ENCODE data around the gene SEPTIN5.

The SEPTIN5 gene

DNA sequence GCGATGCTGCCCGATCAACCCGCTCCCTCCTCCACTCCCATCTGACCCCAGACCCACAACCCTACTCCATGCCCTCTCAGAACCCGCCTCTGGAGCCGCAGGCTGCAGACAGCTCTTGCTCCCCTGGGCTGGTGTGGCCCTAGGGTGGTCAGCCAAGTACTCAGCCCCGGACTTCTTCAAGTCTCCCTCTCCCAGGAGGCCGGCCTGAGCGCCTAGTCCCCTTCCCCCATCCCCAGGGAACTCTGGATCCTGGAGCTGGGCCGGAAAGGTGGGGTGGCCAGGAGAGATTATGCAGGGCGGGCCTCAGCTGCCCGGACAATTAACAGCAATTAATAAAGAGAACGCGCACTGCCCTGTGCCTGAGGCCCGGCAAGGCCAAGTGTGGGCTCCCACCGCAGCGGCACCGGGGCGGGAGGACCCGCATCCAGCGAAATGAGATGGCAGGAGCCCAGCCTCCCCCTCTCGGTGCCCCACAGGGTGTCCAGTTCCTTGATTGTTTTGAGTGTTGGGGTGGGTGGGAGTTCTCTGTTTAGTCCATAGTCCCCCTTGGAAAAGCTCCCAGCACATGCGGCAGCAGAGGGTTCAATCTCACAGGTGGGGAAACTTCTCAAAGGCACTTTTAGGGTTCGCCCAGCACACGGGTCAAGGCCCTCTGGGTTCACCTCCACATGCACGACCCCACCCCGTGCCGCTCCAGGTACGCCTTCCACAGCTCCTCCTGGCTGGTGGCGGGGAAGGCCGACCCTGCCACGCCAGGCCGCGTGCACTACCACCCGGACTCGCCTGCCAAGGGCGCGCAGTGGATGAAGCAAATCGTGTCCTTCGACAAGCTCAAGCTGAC, 49.4 kb downstream of the SEPTIN5 start:
- no peak for DNase-seq

- DNase-seq = no peak
These were observed 49.9 kb downstream of the SEPTIN5 start for GRCh38 chr22:19764299-19764593.

GRCh38 chr22:19764636-19765476, 50.6 kb downstream of the SEPTIN5 start:
- DNase-seq = no peak

- DNase-seq = no peak
These were observed 51.4 kb downstream of the SEPTIN5 start for GRCh38 chr22:19765477-19766239.

- no peak for DNase-seq
These were observed 51.9 kb downstream of the SEPTIN5 start for GRCh38 chr22:19766240-19766510.

- no peak for DNase-seq
These were observed 52.5 kb downstream of the SEPTIN5 start for GRCh38 chr22:19766511-19767426.

- no peak for DNase-seq
These were observed 53.4 kb downstream of the SEPTIN5 start for GRCh38 chr22:19767427-19768341.

DNA sequence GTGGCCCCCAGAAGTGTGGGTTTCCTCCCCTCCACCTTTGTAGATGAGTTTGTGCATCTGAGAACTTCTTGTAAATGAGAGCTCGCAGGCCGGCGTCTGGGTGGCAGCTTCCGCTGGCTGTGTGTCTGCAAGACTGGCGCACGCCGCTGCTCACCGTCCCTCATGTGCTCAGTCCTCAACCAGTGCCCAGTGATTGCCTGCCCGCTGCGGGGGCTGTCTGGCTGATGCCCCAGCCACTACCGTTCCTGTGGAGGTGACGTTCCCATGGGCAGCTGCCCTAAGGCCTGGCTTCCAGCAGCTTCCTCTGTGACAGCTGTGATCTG, 55.1 kb downstream of the SEPTIN5 start:
- DNase-seq = no peak

GRCh38 chr22:19770349-19771220, 56.3 kb downstream of the SEPTIN5 start:
- no peak for DNase-seq

DNA sequence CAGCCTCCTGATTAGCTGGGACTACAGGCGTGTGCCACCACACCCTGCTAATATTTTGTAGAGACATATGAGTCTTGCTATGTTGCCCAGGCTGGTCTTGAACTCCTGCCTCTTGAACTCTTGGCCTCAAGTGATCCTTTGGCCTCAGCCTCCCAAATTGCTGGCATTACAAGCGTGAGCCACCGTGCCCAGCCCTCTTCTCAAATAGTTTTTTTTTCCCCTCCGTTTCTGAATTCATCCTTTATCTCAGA, 58.0 kb downstream of the SEPTIN5 start:
- no peak for DNase-seq

Data from SW 1271 (cell line).